ENCODE measurements around the gene SPN. TPM values are rescaled to one million over a fixed set of nuclear protein-coding genes. Genes with fewer than 3 reads are reported as not detected.

SPN gene
- total RNA-seq, 1 experiment from 2014 or later = not detected

GRCh38 chr16:29656688-29657523, 6.1 kb upstream of the SPN start:
- ChIA-PET CTCF (no interaction called here), POLR2A (ENCODE audit: low non-redundant PET) (no interaction called here)
- no peak for DNase-seq (ENCODE audit: low spot score)
- intact Hi-C loops (cut with micrococcal nuclease; ENCODE audit: unreplicated experiment) = no loop called here
- Histone ChIP-seq H3K36me3 (ENCODE audit: insufficient read depth, low read length, poor library complexity, severe bottlenecking) (no peaks in the 10 kb centered on the region), H3K4me1 (ENCODE audit: insufficient read depth, low read length, poor library complexity, severe bottlenecking) (no peaks in the 10 kb centered on the region), H3K27ac (ENCODE audit: low read depth, low read length, poor library complexity, severe bottlenecking) (no peak overlapping the region), H3K27me3 (replicated peaks; ENCODE audit: insufficient read depth, low read depth, low read length, poor library complexity) (no peaks in the 10 kb centered on the region), H3K4me3 (ENCODE audit: low read depth, low read length, poor library complexity, severe bottlenecking) (no peak overlapping the region), H3K9me3 (ENCODE audit: low read depth, low read length, poor library complexity, severe bottlenecking) (no peaks in the 10 kb centered on the region)
- no peak for TF ChIP-seq CTCF (conservative IDR thresholded peaks at IDR 0.05; ENCODE audit: low read depth, low read length)
- TF ChIP-seq EZH2 (IDR thresholded peaks at IDR 0.05; ENCODE audit: borderline replicate concordance, low read depth, low read length, poor library complexity, severe bottlenecking) = no peak
- no TSS peak for BruUV-seq (replicated peaks)

- H3K36me3 ChIP-seq (ENCODE audit: insufficient read depth, low read length, poor library complexity, severe bottlenecking) = no peaks in the 10 kb centered on the region
- ChIA-PET POLR2A (ENCODE audit: low non-redundant PET) (no interaction called here), CTCF (no interaction called here)
- no peaks in the 10 kb centered on the region for H3K27me3 ChIP-seq (replicated peaks; ENCODE audit: insufficient read depth, low read depth, low read length, poor library complexity)
- no peaks in the 10 kb centered on the region for H3K4me1 ChIP-seq (ENCODE audit: insufficient read depth, low read length, poor library complexity, severe bottlenecking)
- intact Hi-C loops (cut with micrococcal nuclease; ENCODE audit: unreplicated experiment) = no loop called here
- no TSS peak for BruUV-seq (replicated peaks)
- no peaks in the 10 kb centered on the region for H3K9me3 ChIP-seq (ENCODE audit: low read depth, low read length, poor library complexity, severe bottlenecking)
- TF ChIP-seq EZH2 (IDR thresholded peaks at IDR 0.05; ENCODE audit: borderline replicate concordance, low read depth, low read length, poor library complexity, severe bottlenecking) (no peak), CTCF (conservative IDR thresholded peaks at IDR 0.05; ENCODE audit: low read depth, low read length) (no peak)
- no peak overlapping the region for H3K4me3 ChIP-seq (ENCODE audit: low read depth, low read length, poor library complexity, severe bottlenecking)
- DNase-seq (ENCODE audit: low spot score) = no peak
- no peak overlapping the region for H3K27ac ChIP-seq (ENCODE audit: low read depth, low read length, poor library complexity, severe bottlenecking)
Measured at GRCh38 chr16:29658705-29659104, 4.3 kb upstream of the SPN start.

- CTCF ChIA-PET = no interaction called here
- Histone ChIP-seq H3K27ac (ENCODE audit: low read depth, low read length, poor library complexity, severe bottlenecking) (no peak overlapping the region), H3K27me3 (replicated peaks; ENCODE audit: insufficient read depth, low read depth, low read length, poor library complexity) (no peaks in the 10 kb centered on the region), H3K4me3 (ENCODE audit: low read depth, low read length, poor library complexity, severe bottlenecking) (no peak overlapping the region), H3K36me3 (ENCODE audit: insufficient read depth, low read length, poor library complexity, severe bottlenecking) (no peaks in the 10 kb centered on the region), H3K9me3 (ENCODE audit: low read depth, low read length, poor library complexity, severe bottlenecking) (no peaks in the 10 kb centered on the region), H3K4me1 (ENCODE audit: insufficient read depth, low read length, poor library complexity, severe bottlenecking) (no peaks in the 10 kb centered on the region)
- intact Hi-C loops (cut with micrococcal nuclease; ENCODE audit: unreplicated experiment) = no loop called here
- no peak for DNase-seq (ENCODE audit: low spot score)
- BruUV-seq (replicated peaks) = no TSS peak
- TF ChIP-seq CTCF (conservative IDR thresholded peaks at IDR 0.05; ENCODE audit: low read depth, low read length) = no peak
- TF ChIP-seq EZH2 (IDR thresholded peaks at IDR 0.05; ENCODE audit: borderline replicate concordance, low read depth, low read length, poor library complexity, severe bottlenecking) = no peak
- POLR2A ChIA-PET (ENCODE audit: low non-redundant PET) = no interaction called here
Measured at GRCh38 chr16:29662000-29662728, 883 bp upstream of the SPN start.

All from A673 (cell line).